ENCODE results near the gene SEMA3D. TPM values are rescaled to one million over a fixed set of nuclear protein-coding genes. Genes with fewer than 3 reads are reported as not detected.

SEMA3D gene
- total and polyA plus RNA-seq, 11 donors: 0.10 to 8.6 (median 0.88) TPM

- H3K4me1 ChIP-seq: no peaks in the 10 kb centered on the region
- H3K27me3 ChIP-seq: peaks cover 0 to 4% (median 0%) of the 10 kb centered on the region in 9 donors
- TF ChIP-seq CTCF (IDR thresholded peaks at IDR 0.05): no peak
- no peak for TF ChIP-seq POLR2A (IDR thresholded peaks at IDR 0.05)
- intact Hi-C loops (cut with DNase I): loop anchor here in 4 of 10 donors (5.0 to 10.0 kb wide), 3 partner anchors 513 to 805 kb away; no protein-coding TSS in a partner anchor
- H3K27ac ChIP-seq: no peak overlapping the region
- no peaks in the 10 kb centered on the region for H3K9me3 ChIP-seq
- no peak for DNase-seq
- WGBS, 4 donors: 85 to 91% (median 88%) methylated on average over 11 of the region's 11 CpGs
- no peaks in the 10 kb centered on the region for H3K36me3 ChIP-seq
- no peak for ATAC-seq
- H3K4me3 ChIP-seq: no peak overlapping the region
These were observed 147.5 kb downstream of the SEMA3D start for GRCh38 chr7:85039196-85039923.

- 27 to 45% (median 37%) methylated on average over 2 of the region's 2 CpGs for WGBS, 4 donors
- DNase-seq: no peak
- Histone ChIP-seq H3K36me3 (no peaks in the 10 kb centered on the region), H3K4me1 (no peaks in the 10 kb centered on the region), H3K27ac (no peak overlapping the region), H3K27me3 (peaks cover 0 to 4% (median 0%) of the 10 kb centered on the region in 9 donors), H3K9me3 (no peaks in the 10 kb centered on the region), H3K4me3 (no peak overlapping the region)
- intact Hi-C loops (cut with DNase I): loop anchor here in 4 of 10 donors (5.0 to 10.0 kb wide), 3 partner anchors 514 to 806 kb away; no protein-coding TSS in a partner anchor
- ATAC-seq: no peak
- TF ChIP-seq CTCF (IDR thresholded peaks at IDR 0.05) (no peak), POLR2A (IDR thresholded peaks at IDR 0.05) (no peak)
These were observed 148.4 kb downstream of the SEMA3D start for GRCh38 chr7:85038466-85038865.

GRCh38 chr7:85033263-85033662, 153.6 kb downstream of the SEMA3D start:
- DNase-seq (no peak), ATAC-seq (no peak)
- Histone ChIP-seq H3K4me3 (no peak overlapping the region), H3K4me1 (no peaks in the 10 kb centered on the region), H3K27me3 (peaks cover 0 to 4% (median 0%) of the 10 kb centered on the region in 9 donors), H3K27ac (no peak overlapping the region), H3K9me3 (no peaks in the 10 kb centered on the region), H3K36me3 (no peaks in the 10 kb centered on the region)
- intact Hi-C loops (cut with DNase I): loop anchor here in 3 of 10 donors (5.0 to 10.0 kb wide), 3 partner anchors 722 to 819 kb away; no protein-coding TSS in a partner anchor
- no peak for TF ChIP-seq CTCF (IDR thresholded peaks at IDR 0.05)
- TF ChIP-seq POLR2A (IDR thresholded peaks at IDR 0.05): no peak
- WGBS, 4 donors: 38 to 62% (median 50%) methylated on average over 7 of the region's 7 CpGs

GRCh38 chr7:85031475-85031874, 155.4 kb downstream of the SEMA3D start:
- no peak for ATAC-seq
- TF ChIP-seq CTCF (IDR thresholded peaks at IDR 0.05): no peak
- TF ChIP-seq POLR2A (IDR thresholded peaks at IDR 0.05): no peak
- intact Hi-C loops (cut with DNase I): loop anchor here in 3 of 10 donors (5.0 to 10.0 kb wide), 3 partner anchors 723 to 821 kb away; no protein-coding TSS in a partner anchor
- Histone ChIP-seq H3K9me3 (no peaks in the 10 kb centered on the region), H3K27ac (no peak overlapping the region), H3K4me3 (no peak overlapping the region), H3K27me3 (peaks cover 0 to 4% (median 0%) of the 10 kb centered on the region in 9 donors), H3K4me1 (no peaks in the 10 kb centered on the region), H3K36me3 (no peaks in the 10 kb centered on the region)
- DNase-seq: no peak
- WGBS, 4 donors: 38 to 49% (median 44%) methylated on average over 3 of the region's 3 CpGs
